Activated CD8-positive, alpha-beta memory T cell treated with anti-CD3 and anti-CD28 coated beads for 36 hours (primary cell): ENCODE data around the gene HLA-DMB. TPM values are rescaled to one million over a fixed set of nuclear protein-coding genes. Genes with fewer than 3 reads are reported as not detected.

Experiments
- CTCF ChIA-PET: fragments of 350-600 bp; sonication (Branson Sonifier 250); formaldehyde crosslinking; loops from one replicate; lab custom pipeline; 2021; ENCODE audit warnings: antibody characterized with exemption; lab: Charles Lee
- POLR2A ChIA-PET: fragments of 350-600 bp; sonication (Branson Sonifier 250); formaldehyde crosslinking; loops from one replicate; lab custom pipeline; 2021; ENCODE audit warnings: antibody characterized with exemption; lab: Charles Lee
- total RNA-seq, 2 experiments: library from RNA; stranded (reverse); gene quantifications; one replicate each; pipeline ENCODE4 v1.2.3, GENCODE V29; 2021

Gene HLA-DMB
- total RNA-seq, result 1 to 10 TPM; 2.2 to 2.6 TPM

GRCh38 chr6:32940656-32941213, at the start of gene HLA-DMB:
Gene HLA-DMB, minus strand, starts transcription at chr6:32941028. Its CDS starts 221 bp downstream, at chr6:32940807.
- POLR2A ChIA-PET, result interaction anchor here (2.9 kb wide), 1 partner anchor 32 kb away, joined by 22 read pairs; no protein-coding TSS in a partner anchor
- CTCF ChIA-PET, result interaction anchor here (1.6 to 3.0 kb wide), 5 partner anchors 12 to 44 kb away, joined by 4 to 19 read pairs (median 12); partner anchors contain the start of gene HLA-DMA

DNA sequence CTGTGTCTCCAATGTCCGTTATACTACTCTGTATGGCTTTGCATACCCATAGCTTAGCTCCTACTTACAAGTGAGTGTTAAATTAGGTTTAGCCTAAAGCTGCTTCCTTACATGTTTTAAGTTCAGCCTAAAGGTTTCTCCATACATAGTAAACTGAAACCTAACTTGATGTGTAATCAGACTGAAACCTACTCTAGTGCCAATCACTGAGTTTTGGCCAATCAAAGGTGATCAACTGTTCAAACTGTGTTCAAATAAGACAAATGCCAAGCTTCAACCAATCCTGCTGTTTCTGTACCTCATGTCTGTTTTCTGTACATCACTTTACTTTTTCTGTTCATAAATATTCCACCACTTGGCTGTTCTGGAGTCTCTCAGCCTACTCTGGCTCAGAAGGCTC, 48.5 kb upstream of the HLA-DMB start:
- CTCF ChIA-PET, result interaction anchor here (0.9 to 1.4 kb wide), 4 partner anchors 18 to 118 kb away, joined by 3 to 4 read pairs (median 3); no protein-coding TSS in a partner anchor
- POLR2A ChIA-PET, result interaction anchor here (2.1 kb wide), 1 partner anchor 17 kb away, joined by 4 read pairs; no protein-coding TSS in a partner anchor

DNA sequence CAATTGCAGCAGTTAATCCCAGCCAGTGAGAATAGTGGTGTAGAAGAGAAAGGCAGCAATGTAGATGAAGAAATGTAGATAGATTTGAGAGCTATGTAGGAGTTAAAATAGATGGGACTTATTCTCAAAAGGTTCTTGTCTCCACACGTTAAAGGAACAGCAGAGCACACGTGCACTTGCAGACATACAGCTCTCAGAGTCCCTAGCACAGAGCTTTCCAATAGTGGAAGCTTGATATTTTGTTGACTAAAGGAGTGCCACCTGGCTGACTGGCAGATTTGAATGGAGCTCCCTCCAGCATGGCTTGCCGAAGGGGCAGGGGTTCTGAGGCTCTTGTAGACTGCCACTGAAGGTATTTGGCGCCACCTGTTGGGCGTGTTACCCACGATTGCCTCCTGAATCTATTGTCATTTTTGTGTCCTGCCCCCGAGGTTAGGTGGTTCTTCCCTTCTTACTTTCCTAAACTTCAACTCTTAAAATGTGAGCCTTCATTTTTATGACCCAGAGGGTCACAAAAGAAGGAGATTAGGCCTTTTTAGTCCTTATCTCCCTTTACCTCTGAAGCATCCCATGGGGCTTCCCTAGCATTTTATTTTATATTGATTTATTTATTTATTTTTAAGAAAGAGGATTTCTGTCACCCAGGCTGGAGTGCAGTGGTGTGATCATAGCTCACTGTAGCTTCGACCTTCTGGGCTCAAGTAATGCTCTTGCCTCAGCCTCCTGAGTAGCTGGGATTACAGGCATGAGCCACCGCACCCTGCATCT, 44.0 kb upstream of the HLA-DMB start:
- POLR2A ChIA-PET, result interaction anchor here (0.6 to 2.9 kb wide), 4 partner anchors 11 to 99 kb away, joined by 3 to 30 read pairs (median 11); no protein-coding TSS in a partner anchor
- CTCF ChIA-PET, result interaction anchor here (0.6 to 10.8 kb wide), 32 partner anchors 9 to 788 kb away, joined by 3 to 90 read pairs (median 6); partner anchors contain the start of genes BRD2, HLA-DMA, HLA-DMB and TAP2

DNA sequence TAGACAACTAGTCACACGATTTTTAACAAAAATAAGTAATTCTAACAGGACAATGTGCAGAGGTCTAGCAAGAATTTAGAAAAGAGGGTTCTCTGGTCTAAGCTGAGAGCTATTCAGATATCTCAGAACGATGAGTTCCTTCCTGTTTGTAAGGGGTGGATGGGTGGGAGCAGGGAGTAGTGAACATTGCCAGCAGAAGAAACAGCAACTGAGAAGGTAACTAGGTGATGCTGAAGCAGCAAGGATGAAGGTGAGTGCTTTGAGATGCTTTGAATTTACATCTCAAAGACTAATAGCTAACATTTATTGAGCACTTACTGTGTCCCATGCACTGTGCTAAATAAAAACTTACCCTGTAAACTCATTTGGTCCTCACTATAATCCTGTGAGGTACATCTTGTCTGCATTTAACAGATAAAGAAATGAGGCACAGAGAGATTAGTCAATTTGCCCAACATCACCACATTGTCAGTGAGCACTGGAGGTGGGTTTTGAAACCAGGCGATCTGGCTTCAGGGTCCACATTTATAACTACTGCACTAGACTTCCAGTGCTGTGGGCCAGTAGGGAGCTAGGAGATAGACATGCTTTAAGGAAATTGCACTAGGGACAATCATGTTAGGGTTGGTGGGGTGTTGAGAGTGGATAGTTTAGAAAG, 43.3 kb upstream of the HLA-DMB start:
- ChIA-PET CTCF (interaction anchor here (0.6 to 10.8 kb wide), 31 partner anchors 8 to 788 kb away, joined by 3 to 90 read pairs (median 6); partner anchors contain the start of genes BRD2, HLA-DMA, HLA-DMB and TAP2), POLR2A (interaction anchor here (0.5 to 2.9 kb wide), 4 partner anchors 10 to 334 kb away, joined by 5 to 30 read pairs (median 11); no protein-coding TSS in a partner anchor)

DNA sequence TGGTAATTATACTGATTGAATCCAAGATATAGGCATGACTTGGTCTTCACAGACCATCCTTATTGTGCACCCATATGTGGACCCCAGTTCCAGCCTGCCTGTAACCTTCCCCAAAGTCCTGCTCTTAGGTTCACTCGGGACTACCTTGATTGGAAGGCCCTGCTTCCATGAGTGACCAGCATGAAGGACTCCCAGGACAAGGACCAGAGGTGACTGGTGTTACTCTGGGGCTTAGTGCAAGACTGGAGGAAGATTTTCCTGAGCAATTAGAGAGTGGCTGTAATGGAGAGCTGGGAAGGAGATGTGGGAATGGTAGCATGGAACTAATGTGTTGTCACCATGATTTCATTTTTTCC, 42.6 kb upstream of the HLA-DMB start:
- ChIA-PET POLR2A (interaction anchor here (2.1 to 2.9 kb wide), 2 partner anchors 9 to 12 kb away, joined by 16 to 30 read pairs; no protein-coding TSS in a partner anchor), CTCF (interaction anchor here (1.4 to 10.8 kb wide), 9 partner anchors 11 to 144 kb away, joined by 5 to 90 read pairs (median 26); partner anchors contain the start of genes HLA-DMA and TAP2)

DNA sequence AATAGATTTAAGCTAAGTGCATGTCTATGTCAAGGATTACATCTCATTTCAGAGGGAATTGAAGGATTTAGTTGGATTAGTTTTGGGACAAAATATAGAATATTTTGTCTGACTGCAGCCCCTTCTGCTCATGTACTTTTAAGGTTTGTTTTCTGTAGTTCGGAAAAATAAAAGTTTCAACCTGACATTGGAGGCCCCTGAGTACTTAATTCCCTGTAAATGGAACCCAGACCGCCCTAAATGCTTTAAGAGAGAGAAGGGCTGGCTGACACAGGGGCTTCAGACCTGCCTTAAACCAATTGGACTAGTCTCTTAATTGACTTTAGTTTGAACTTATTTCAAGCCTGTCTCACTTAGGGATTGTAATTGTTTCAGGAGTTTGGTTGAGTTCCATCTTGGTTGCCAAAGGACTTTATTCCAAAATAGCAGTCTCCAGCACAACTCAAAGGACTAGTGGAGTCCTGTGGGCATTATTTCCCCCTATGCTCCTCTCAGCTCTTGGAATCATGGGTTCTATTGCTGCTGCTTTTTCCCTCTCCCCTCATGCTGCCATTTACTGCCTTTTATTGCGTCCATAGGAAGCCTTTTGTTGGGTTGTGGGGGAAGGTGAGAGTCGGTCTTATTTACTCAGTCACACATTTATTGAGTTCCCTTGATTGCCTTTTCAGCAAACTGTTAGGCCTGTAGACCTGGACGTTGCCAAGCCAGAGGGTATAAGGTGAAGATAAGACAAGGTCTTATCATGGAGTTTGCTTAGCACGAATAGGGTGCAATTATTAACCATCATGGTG, 42.1 kb upstream of the HLA-DMB start:
- CTCF ChIA-PET, result interaction anchor here (0.6 to 10.8 kb wide), 7 partner anchors 11 to 129 kb away, joined by 3 to 90 read pairs (median 35); partner anchors contain the start of genes HLA-DMA, PSMB9 and TAP1
- POLR2A ChIA-PET, result interaction anchor here (1.0 to 2.1 kb wide), 3 partner anchors 9 to 12 kb away, joined by 3 to 16 read pairs (median 7); no protein-coding TSS in a partner anchor

GRCh38 chr6:32982084-32982701, 41.4 kb upstream of the HLA-DMB start:
- CTCF ChIA-PET, result interaction anchor here (0.6 to 10.8 kb wide), 7 partner anchors 10 to 128 kb away, joined by 3 to 90 read pairs (median 35); partner anchors contain the start of genes HLA-DMA, PSMB9 and TAP1

DNA sequence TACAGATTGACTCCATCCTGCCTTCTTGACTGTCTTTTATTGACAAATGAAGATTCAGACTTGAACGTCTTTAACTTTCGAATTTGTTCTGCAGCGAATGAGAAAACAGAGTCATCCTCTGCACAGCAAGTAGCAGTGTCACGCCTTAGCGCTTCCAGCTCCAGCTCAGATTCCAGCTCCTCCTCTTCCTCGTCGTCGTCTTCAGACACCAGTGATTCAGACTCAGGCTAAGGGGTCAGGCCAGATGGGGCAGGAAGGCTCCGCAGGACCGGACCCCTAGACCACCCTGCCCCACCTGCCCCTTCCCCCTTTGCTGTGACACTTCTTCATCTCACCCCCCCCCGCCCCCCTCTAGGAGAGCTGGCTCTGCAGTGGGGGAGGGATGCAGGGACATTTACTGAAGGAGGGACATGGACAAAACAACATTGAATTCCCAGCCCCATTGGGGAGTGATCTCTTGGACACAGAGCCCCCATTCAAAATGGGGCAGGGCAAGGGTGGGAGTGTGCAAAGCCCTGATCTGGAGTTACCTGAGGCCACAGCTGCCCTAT, 39.7 kb upstream of the HLA-DMB start:
- ChIA-PET CTCF (interaction anchor here (0.6 to 10.8 kb wide), 5 partner anchors 7 to 637 kb away, joined by 3 to 90 read pairs (median 6); partner anchors contain the start of gene HLA-DMA), POLR2A (interaction anchor here (0.6 to 2.3 kb wide), 5 partner anchors 10 to 86 kb away, joined by 3 to 45 read pairs (median 3); partner anchors contain the start of genes BRD2 and HLA-DMA)

More at GRCh38 chr6:32982084-32982701, 41.4 kb upstream of the HLA-DMB start:
- POLR2A ChIA-PET, result interaction anchor here (1.0 to 1.3 kb wide), 2 partner anchors 10 to 12 kb away, joined by 3 to 7 read pairs; no protein-coding TSS in a partner anchor

DNA sequence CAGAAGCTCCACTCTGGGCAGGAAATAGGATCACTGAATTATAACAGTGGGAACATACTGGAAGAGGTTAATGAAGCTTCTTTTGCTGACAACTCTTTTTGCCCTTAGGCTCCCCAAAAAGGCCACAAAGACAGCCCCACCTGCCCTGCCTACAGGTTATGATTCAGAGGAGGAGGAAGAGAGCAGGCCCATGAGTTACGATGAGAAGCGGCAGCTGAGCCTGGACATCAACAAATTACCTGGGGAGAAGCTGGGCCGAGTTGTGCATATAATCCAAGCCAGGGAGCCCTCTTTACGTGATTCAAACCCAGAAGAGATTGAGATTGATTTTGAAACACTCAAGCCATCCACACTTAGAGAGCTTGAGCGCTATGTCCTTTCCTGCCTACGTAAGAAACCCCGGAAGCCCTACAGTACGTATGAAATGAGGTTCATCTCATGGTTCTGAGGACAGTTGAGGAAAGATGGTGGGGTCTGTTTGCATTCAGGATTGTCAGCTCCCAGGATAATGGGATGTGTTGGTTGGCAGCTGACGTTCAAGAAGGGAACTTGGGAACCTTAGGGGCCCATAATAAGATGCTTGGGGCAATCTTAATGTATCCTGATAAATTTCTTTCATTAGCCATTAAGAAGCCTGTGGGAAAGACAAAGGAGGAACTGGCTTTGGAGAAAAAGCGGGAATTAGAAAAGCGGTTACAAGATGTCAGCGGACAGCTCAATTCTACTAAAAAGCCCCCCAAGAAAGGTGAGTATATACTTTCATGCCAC, 39.1 kb upstream of the HLA-DMB start:
- CTCF ChIA-PET, result interaction anchor here (0.6 to 10.8 kb wide), 5 partner anchors 8 to 638 kb away, joined by 4 to 90 read pairs (median 6); partner anchors contain the start of genes BRD2 and HLA-DMA

DNA sequence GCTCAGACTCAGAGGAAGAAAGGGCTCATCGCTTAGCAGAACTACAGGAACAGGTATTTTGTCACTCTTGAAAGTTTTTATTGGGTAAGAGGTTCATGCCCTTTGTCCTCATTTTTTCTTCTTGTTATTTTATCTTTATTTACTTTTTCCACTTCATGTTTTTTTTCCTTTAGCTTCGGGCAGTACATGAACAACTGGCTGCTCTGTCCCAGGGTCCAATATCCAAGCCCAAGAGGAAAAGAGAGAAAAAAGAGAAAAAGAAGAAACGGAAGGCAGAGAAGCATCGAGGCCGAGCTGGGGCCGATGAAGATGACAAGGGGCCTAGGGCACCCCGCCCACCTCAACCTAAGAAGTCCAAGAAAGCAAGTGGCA, 37.1 kb upstream of the HLA-DMB start:
- ChIA-PET POLR2A (interaction anchor here (0.5 to 1.2 kb wide), 4 partner anchors 10 to 136 kb away, joined by 3 to 6 read pairs (median 3); partner anchors contain the start of gene BRD2), CTCF (interaction anchor here (1.6 to 10.8 kb wide), 2 partner anchors 45 to 92 kb away, joined by 5 to 90 read pairs; no protein-coding TSS in a partner anchor)

More for the DNA sequence above, 39.1 kb upstream of the HLA-DMB start:
- POLR2A ChIA-PET, result interaction anchor here (0.6 to 2.3 kb wide), 5 partner anchors 9 to 96 kb away, joined by 3 to 45 read pairs (median 3); partner anchors contain the start of genes BRD2, HLA-DMA and HLA-DPB1

DNA sequence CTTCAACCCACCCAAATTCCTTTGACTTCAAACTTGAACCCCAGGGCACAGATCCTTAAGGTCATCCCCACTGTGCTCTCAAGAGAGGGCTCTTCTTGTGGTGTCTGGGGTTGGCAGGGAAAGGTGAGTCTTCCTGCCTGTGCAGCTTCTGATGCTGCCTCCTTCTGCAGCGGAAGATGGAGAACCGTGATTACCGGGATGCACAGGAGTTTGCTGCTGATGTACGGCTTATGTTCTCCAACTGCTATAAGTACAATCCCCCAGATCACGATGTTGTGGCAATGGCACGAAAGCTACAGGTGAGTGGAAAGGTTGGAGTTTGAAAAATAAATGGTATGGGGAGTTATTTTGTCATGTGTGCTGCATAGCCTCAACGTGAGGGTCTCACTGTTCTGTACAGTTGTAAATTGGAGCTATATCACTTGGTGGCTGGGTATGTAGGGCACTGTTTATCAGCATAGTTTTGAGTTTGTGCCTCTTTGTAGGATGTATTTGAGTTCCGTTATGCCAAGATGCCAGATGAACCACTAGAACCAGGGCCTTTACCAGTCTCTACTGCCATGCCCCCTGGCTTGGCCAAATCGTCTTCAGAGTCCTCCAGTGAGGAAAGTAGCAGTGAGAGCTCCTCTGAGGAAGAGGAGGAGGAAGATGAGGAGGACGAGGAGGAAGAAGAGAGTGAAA, 36.6 kb upstream of the HLA-DMB start:
- POLR2A ChIA-PET, result interaction anchor here (0.5 to 1.2 kb wide), 5 partner anchors 10 to 136 kb away, joined by 3 to 6 read pairs (median 3); partner anchors contain the start of gene BRD2
- CTCF ChIA-PET, result interaction anchor here (1.6 to 10.8 kb wide), 3 partner anchors 11 to 91 kb away, joined by 5 to 90 read pairs (median 5); no protein-coding TSS in a partner anchor

DNA sequence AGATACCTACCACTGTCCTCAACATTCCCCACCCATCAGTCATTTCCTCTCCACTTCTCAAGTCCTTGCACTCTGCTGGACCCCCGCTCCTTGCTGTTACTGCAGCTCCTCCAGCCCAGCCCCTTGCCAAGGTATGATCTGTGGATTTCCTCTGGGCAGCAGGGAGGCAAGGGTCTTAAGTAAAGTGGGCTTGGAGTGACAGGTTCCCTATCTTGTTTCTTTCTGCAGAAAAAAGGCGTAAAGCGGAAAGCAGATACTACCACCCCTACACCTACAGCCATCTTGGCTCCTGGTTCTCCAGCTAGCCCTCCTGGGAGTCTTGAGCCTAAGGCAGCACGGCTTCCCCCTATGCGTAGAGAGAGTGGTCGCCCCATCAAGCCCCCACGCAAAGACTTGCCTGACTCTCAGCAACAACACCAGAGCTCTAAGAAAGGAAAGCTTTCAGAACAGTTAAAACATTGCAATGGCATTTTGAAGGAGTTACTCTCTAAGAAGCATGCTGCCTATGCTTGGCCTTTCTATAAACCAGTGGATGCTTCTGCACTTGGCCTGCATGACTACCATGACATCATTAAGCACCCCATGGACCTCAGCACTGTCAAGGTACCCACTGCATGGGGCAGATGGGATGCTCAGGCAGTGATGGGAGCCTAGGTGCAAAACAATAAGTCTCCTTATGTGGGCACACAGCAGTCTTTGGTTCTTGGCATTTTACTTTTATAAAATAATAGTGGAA, 35.7 kb upstream of the HLA-DMB start:
- ChIA-PET POLR2A (interaction anchor here (0.7 kb wide), 1 partner anchor 83 kb away, joined by 5 read pairs; no protein-coding TSS in a partner anchor), CTCF (interaction anchor here (0.8 to 2.2 kb wide), 7 partner anchors 8 to 90 kb away, joined by 3 to 11 read pairs (median 5); partner anchors contain the start of genes BRD2 and HLA-DMA)

- POLR2A ChIA-PET, result no interaction called here
- CTCF ChIA-PET, result interaction anchor here (0.8 to 2.2 kb wide), 6 partner anchors 8 to 90 kb away, joined by 3 to 11 read pairs (median 4); partner anchors contain the start of genes BRD2 and HLA-DMA
Measured at GRCh38 chr6:32975886-32976285, 35.1 kb upstream of the HLA-DMB start.
